ENCODE results near the gene NOTUM. TPM values are rescaled to one million over a fixed set of nuclear protein-coding genes. Genes with fewer than 3 reads are reported as not detected.

The NOTUM gene
- total and polyA plus RNA-seq, 2 experiments from 2014 or later, result 0.29 to 1.6 TPM

DNA sequence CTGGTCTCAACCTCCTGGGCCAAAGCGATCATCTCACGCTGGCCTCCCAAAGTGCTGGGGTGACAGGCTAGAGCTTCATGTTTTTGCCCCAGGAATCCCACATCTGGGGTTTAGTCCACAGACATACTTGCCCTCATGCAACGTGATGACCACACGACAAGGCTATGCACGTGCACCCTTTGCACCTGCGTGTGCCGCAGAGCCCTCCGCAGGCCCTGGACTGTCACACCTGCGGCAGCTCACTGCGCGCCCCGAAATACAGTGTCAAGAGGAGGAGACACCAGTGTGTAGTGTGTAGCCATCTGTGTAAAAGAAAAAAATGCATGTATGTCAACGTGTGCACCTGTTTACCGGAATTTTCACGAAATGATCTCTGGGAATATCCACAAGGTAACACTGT is 10.5 kb downstream of the NOTUM start:
- peaks cover 3% of the 10 kb centered on the region; the same call in 1 of the 3 replicates for H3K4me1 Mint-ChIP-seq
- Histone ChIP-seq H3K27ac (ENCODE audit: low read depth) (no peak overlapping the region), H3K4me3 (no peak overlapping the region), H3K9me2 (ENCODE audit: insufficient read depth) (no peaks in the 10 kb centered on the region), H3K79me2 (replicated peaks; ENCODE audit: insufficient read depth) (no peaks in the 10 kb centered on the region), H4K20me1 (replicated peaks; ENCODE audit: insufficient read depth) (no peaks in the 10 kb centered on the region; the same call in 1 of the 2 replicates), H3F3A (replicated peaks; ENCODE audit: low read depth) (no peaks in the 10 kb centered on the region), H2AFZ (no peak overlapping the region), H3K4me2 (no peak overlapping the region), H3K4me1 (ENCODE audit: insufficient read depth) (no peaks in the 10 kb centered on the region), H3K27me3 (ENCODE audit: insufficient read depth) (no peaks in the 10 kb centered on the region; the same call in 1 of the 2 replicates), H3K36me3 (ENCODE audit: insufficient read depth) (no peaks in the 10 kb centered on the region)
- TF ChIP-seq POLR2AphosphoS5 (IDR thresholded peaks at IDR 0.05; ENCODE audit: low read depth), result no peak
- TF ChIP-seq, protein P1, sequence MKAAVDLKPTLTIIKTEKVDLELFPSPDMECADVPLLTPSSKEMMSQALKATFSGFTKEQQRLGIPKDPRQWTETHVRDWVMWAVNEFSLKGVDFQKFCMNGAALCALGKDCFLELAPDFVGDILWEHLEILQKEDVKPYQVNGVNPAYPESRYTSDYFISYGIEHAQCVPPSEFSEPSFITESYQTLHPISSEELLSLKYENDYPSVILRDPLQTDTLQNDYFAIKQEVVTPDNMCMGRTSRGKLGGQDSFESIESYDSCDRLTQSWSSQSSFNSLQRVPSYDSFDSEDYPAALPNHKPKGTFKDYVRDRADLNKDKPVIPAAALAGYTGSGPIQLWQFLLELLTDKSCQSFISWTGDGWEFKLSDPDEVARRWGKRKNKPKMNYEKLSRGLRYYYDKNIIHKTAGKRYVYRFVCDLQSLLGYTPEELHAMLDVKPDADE (IDR thresholded peaks at IDR 0.05), result no peak
- no peak for TF ChIP-seq STAT1 (IDR thresholded peaks at IDR 0.05; ENCODE audit: unreplicated experiment)
- no peak for TF ChIP-seq CTCF (conservative IDR thresholded peaks at IDR 0.05; ENCODE audit: low read depth in 2 of 2)
- TF ChIP-seq JUNB (IDR thresholded peaks at IDR 0.05; ENCODE audit: unreplicated experiment), result no peak
- no peak for TF ChIP-seq CREB1 (CRISPR knock-in tag; IDR thresholded peaks at IDR 0.05; ENCODE audit: low read depth)
- TF ChIP-seq EZH2phosphoT487 (IDR thresholded peaks at IDR 0.05; ENCODE audit: unreplicated experiment), result no peak
- no peak for TF ChIP-seq ZNF114 (CRISPR knock-in tag; IDR thresholded peaks at IDR 0.05)
- no peak for TF ChIP-seq EZH2 (IDR thresholded peaks at IDR 0.05; ENCODE audit: low read depth, unreplicated experiment)
- TF ChIP-seq ZNF462 (CRISPR knock-in tag; IDR thresholded peaks at IDR 0.05), result no peak
- TF ChIP-seq NANOG (IDR thresholded peaks at IDR 0.05; ENCODE audit: borderline replicate concordance), result no peak
- no peak for TF ChIP-seq ZNF331 (CRISPR knock-in tag; IDR thresholded peaks at IDR 0.05; ENCODE audit: low read depth)
- TF ChIP-seq, protein P2, sequence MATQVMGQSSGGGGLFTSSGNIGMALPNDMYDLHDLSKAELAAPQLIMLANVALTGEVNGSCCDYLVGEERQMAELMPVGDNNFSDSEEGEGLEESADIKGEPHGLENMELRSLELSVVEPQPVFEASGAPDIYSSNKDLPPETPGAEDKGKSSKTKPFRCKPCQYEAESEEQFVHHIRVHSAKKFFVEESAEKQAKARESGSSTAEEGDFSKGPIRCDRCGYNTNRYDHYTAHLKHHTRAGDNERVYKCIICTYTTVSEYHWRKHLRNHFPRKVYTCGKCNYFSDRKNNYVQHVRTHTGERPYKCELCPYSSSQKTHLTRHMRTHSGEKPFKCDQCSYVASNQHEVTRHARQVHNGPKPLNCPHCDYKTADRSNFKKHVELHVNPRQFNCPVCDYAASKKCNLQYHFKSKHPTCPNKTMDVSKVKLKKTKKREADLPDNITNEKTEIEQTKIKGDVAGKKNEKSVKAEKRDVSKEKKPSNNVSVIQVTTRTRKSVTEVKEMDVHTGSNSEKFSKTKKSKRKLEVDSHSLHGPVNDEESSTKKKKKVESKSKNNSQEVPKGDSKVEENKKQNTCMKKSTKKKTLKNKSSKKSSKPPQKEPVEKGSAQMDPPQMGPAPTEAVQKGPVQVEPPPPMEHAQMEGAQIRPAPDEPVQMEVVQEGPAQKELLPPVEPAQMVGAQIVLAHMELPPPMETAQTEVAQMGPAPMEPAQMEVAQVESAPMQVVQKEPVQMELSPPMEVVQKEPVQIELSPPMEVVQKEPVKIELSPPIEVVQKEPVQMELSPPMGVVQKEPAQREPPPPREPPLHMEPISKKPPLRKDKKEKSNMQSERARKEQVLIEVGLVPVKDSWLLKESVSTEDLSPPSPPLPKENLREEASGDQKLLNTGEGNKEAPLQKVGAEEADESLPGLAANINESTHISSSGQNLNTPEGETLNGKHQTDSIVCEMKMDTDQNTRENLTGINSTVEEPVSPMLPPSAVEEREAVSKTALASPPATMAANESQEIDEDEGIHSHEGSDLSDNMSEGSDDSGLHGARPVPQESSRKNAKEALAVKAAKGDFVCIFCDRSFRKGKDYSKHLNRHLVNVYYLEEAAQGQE (IDR thresholded peaks at IDR 0.05; ENCODE audit: unreplicated experiment), result no peak
- H3K27me3 Mint-ChIP-seq (ENCODE audit: insufficient read depth, low read depth, poor library complexity), result peaks cover 14% of the 10 kb centered on the region
- H3K4me3 Mint-ChIP-seq, result no peak overlapping the region
- DNase-seq (ENCODE audit: low spot score) (no peak), ATAC-seq (no peak)
- no peaks in the 10 kb centered on the region; the same call in 2 of the 3 replicates for H3K9me3 Mint-ChIP-seq
- no peak overlapping the region for H3K27ac Mint-ChIP-seq
- no peaks in the 10 kb centered on the region for H3K36me3 Mint-ChIP-seq (ENCODE audit: low read depth)

All from GM23338 (cell line).